GM21423 (cell line): Measurements from ENCODE around the gene MPPE1.

Experiments
- ATAC-seq: cut with Tn5 transposase; IDR thresholded peaks from one replicate; pipeline ENCODE4 v1.9.1; 2021; ENCODE audit warnings: mild to moderate bottlenecking, moderate library complexity; ENCODE audit not compliant: unreplicated experiment

The MPPE1 gene

GRCh38 chr18:11885278-11885947 is 22.7 kb downstream of the MPPE1 start:
- no peak for ATAC-seq

GRCh38 chr18:11884396-11885030 is 23.6 kb downstream of the MPPE1 start:
- ATAC-seq: no peak

GRCh38 chr18:11883153-11883552 is 25.0 kb downstream of the MPPE1 start:
- peak; percentile 80 for ATAC-seq

DNA sequence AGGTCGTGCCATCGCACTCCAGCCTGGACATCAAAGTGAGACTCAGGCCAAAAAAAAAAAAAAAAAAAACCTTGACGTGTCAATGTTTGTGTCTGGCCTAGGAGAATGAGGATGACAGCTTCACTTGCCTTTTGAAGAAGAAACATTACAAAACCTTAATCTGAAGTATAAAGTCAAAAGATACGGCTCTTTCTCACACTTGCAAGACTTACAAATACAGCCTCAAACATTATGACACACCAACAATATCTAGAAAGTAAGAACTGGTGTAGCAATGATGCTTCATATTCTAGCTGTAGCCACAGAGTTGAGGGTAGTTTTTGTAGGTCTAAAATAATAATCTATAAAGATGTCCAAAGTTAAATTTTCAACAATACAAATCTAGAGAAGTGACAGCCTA is 25.5 kb downstream of the MPPE1 start:
- no peak for ATAC-seq

DNA sequence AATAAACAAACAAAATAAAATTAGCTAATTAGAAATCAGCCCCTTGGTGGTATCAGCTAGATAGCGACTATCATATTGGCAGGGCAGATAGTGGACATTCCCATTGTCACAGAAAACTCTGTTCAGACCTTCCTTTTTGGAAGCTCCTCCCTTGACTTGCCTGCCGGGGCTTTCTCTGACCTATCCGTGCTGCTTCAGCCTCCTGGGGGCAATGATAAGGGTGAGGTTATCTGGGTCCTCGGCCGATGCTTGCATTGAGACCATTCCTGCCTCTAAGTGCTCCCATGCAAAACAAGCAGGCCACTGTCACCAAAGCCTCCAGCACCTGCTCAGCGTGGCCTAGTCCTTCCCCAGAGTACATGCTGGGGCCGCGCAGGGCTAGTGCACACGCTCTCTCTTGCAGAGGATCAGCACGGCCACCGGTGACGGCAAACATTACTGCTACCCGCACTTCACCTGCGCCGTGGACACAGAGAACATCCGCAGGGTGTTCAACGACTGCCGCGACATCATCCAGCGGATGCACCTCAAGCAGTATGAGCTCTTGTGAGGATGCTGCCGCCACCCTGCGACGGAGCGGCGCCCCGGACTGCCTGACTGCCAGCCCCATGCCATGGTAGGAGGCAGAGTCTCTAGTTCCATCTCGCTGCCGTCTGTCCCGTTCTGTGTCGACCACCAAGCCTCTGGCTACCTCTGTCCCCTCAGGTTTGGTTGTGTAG is 27.4 kb downstream of the MPPE1 start:
- no peak for ATAC-seq

DNA sequence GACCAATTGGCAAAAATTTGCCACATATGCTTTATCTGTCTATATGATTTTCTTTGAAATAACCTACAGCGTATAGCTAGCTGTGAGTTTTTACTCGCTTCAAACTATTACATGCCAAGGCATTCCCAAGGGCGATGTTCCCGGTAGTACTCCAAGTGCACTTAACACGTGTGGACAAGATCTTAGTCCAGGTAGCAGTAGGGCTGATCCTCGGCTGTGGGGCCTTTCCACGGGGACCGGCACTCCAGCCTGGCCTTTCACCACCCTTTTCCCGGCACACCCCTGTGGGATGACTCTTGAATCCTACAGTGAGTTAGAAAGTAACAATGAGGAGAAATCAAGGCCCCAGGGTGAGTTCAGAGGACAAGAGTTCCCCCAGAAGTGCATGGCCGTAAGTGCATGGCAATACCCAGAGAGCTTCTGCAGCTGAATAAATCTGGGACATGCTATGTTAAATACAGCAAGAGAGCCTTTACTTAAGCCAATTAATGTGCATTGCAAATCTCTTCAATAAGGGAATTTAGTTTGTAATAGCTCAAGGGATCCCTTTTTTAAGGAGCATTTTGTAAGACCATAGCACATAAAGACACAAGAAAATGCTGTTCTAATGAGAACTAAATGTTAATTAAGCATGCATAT is 30.5 kb downstream of the MPPE1 start:
- no peak for ATAC-seq

DNA sequence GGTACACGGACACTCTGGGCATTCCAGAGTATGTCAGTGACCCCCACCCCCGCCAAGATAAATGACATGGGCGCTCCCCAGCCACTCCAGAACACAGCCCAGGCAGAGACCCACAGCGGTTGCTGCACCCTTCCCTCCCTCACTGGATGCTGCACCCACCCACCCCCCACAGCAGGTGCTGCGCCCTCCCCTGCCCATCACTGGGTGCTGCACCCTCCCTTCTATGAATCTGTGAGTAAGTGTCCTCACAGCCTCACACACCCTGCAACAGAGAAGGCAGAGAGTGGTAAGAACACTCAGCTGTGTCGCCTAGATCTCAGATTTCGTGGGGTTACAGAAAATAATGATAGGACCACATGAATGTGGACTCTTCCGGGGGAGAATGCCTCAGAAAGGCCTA is 33.4 kb downstream of the MPPE1 start:
- ATAC-seq: no peak

DNA sequence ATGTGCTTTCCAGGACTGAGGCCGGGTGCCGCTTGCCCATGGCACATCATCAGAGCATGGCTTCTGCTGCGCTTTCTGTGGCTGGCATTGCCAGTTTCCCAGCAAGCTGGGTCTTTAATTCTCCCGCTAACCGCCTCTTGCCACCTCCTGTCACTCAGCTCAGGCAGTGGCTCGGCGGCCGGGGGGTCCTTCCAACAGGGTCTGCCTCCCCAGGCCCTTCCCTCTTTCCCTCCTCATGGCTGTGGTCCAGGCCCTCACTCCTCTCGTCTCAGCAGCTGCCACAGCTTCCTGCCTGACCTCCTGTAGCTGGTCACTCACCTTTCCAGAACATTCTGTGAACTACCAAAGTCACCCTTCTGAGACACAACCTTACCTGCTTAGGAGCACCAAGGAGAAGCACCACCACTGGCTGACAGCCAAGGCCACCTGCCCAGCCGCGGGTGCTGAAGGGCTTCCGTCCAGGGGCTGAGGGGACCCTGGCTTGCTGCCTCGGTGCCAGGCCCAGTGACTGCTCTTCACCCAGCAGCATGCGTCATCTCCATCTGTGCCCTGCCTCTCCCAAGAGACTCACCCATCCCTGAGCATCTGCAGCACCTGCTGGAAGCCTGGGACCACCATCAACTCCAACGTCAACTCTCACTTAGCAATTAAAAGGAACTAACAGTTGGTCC is 34.3 kb downstream of the MPPE1 start:
- ATAC-seq: no peak

DNA sequence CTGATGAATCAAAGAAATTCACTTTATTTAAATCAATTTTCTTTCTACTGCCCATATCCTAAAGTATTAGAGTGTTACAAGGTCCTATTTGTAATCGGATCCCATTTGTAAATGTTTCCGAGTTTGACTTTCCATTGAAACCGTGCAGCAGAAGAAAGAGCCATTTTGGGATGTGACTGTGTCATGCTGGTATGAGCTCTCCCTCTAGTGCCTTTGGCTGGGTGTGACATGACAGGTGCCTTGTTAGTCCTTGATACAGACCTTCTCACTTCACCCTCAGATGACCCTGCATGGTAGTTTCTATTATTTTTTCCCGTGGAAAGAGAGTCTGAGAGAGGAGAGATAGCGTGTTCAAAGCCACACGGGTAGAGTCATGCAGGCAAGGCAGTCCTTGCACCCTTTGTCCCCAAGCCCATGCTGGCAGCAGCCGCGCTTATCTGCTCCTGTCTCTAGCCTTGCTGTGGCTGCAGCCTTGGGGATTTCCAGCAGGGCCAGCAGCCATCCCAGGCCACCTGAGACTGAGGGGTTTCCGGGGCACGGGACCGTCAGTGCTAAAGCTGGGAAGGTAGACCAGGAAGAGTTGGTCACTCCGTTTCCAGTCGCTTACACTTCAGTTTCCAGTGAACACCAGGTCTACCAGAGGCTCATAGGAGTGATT is 35.5 kb downstream of the MPPE1 start:
- no peak for ATAC-seq

DNA sequence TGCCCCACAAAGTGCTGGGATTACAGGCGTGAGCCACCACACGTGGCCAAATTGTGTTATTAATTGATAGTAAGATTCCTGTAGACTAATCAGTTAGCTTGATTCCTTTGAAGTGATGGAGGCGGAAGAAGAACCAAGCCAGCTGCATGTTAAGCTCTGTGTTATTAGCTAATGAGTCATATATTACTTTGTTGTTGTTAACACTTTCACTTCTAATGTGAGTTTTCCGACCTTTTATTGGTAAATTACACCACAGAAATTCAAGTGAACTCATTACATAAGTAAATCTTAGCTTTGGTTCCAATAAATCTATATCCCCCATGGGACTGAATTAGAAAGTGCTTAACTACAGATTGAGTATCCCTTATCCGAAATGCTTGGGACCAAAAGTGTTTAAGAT is 36.6 kb downstream of the MPPE1 start:
- ATAC-seq: no peak

- ATAC-seq: no peak
These were observed 39.9 kb downstream of the MPPE1 start for GRCh38 chr18:11868230-11868629.

DNA sequence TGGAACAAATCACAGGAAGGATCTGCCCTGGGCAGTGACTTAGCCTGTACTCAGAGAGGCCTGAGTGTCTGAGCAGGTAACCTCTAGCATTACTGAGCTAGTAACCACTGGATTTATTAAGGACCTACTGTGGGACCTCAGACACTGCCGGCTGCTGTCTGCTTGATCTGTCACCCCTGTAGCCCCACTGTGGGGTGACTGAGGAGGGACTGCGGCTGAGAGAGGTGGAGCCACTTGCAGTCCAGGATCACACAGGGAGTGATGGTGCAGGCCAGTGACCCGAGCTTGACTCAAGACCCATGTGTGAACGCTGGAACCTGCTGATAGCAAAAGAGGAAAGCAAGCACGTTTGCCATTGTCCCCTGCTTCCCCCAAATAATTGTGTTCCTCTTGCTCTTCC is 41.4 kb downstream of the MPPE1 start:
- no peak for ATAC-seq

DNA sequence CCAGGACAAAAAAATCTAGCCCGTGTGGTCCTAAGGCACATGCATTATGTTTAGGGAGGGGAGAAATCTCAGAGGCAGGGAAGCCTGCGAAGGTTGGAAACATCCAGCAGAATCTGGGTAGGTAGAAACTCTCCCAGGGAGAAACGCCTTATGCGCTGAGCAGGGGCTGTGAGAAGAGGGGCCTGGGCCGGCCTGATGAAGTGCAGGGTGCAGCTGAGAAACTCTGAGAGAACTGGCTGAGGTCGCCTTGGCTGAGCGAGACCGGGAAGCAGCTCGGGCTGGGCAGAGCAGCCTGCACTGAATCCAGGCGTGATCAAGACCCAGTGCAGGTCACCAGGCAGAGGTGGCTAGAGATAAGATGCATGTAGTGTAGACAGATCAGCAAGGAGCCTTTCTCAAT is 41.8 kb downstream of the MPPE1 start:
- ATAC-seq: no peak

DNA sequence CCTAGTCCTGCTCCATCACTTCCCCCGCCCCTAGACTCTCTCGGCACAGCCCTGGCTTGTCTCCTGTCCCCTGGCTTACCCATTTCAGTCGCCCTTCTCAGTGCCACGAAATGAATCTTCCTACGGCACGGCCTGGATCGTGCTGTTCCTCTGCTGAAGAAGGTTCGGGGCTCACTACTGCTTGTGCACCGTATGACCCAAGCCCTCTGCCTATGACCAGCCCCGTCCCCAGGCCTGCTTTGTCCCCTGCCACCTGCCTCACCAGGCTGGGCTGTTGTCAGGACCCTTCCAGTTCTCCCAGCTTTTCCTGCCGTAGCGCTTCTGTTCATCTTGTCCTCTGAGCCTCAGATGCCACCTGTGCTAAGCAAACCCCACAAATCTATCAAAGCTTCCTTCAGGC is 43.0 kb downstream of the MPPE1 start:
- ATAC-seq: no peak

DNA sequence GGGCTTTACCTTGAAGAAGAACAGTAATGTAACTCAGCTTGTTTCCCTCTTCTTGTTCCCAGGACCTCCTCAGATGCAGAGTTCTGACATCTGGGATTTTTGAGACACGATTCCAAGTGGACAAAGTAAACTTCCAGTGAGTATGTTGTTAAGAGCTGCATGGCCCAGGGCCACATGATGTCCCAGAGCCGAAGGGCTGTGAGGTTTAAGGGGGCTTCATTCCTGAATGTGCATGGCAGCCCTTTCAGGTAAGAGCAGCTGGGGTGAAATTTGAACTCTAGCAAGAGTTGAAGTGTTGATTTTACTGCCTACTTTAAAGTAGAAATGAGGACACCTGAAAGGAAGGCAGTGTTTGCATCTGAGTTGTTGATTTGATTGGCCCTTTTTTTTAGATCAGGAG is 43.6 kb downstream of the MPPE1 start:
- no peak for ATAC-seq

DNA sequence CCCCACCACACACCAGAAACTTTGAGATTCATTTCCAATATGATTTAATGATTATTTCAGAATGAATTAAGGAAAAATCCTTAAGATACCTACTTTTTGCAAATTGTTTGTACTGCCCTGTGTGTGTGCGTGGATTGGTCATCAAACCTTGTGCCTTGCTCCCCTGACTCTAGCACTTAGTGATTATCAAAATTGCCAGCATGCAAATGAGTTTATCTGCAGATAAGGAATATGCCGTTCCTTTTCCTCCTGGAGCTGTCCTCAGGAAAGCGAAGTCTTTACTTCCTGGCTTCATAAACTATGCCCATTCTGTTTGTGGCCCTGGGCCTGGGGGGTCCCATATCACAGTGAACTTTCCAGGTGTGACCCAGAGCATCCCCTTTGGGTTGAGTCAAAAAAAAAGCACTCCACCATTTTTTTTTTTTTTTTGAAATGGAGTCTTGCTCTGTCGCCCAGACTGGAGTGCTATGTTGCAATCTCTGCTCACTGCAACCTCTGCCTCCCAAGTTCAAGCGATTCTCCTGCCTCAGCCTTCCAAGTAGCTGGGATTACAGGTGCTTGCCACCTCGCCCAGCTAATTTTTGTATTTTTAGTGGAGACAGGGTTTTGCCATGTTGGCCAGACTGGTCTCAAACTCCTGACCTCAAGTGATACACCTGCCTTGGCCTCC is 45.5 kb downstream of the MPPE1 start:
- ATAC-seq: no peak

GRCh38 chr18:11861583-11862288 is 46.4 kb downstream of the MPPE1 start:
- no peak for ATAC-seq

DNA sequence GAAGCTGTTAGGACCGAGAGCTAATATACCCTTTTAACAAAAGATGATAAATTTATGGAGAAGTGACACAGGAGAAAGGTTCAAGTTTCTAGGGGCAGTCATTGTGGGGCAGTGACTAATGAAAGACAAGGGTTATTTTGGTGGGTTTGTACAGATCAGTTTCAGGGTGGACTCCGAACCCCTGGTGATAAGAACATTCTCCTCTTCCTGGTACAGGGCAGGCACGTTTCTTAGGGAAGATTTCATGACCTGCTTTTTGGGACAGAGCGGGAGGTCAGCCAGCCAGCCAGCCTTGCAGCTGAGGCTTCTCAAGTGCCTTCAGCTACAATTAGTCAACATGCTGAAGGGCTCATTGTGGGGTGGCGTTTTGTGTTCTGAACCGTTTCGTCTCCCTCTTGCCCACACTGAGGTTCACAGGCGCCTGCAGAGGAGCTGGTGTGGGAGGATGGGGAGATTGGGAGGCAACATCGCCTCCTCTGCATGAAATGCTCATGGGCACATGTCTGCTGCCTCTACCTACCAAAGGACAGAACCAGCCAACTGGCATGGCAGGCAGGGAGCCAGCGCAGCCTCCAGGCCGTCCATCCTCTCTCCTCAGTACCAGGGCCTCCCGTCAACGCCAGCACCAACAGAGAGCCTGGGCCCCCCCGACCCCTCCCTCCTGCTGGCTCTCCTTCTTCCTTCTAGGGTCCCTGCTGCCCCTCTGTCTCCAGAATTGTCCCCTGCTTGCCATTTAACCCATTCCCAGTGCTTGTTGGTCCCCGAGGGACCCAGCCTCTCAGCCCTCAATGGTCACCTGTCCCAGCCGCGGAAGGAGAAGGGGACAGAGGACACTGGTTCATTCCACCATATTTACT is 47.3 kb downstream of the MPPE1 start:
- ATAC-seq: no peak
